ENCODE measurements around the gene AKAP7. TPM values are rescaled to one million over a fixed set of nuclear protein-coding genes. Genes with fewer than 3 reads are reported as not detected.

AKAP7 gene
- total and polyA plus RNA-seq, 2 experiments from 2014 or later: 9.1 to 11.9 TPM

- Histone ChIP-seq H3K9me3 (ENCODE audit: low read depth) (no peaks in the 10 kb centered on the region), H3K4me1 (ENCODE audit: low read depth) (peaks cover 25% of the 10 kb centered on the region), H3K27me3 (no peaks in the 10 kb centered on the region), H3K4me3 (peak overlapping the region; percentile 25), H3K27ac (no peak overlapping the region), H3K36me3 (no peaks in the 10 kb centered on the region)
- no peak for TF ChIP-seq CTCF (IDR thresholded peaks at IDR 0.05; ENCODE audit: low read depth, low read length)
- DNase-seq (ENCODE audit: low read depth in 1 of 2, low spot score in 1 of 2): peak; percentile 17 to 23
Measured at GRCh38 chr6:131251590-131252199, 116.4 kb downstream of the AKAP7 start.

GRCh38 chr6:131255434-131255833 is 120.2 kb downstream of the AKAP7 start:
- no peaks in the 10 kb centered on the region for H3K27me3 ChIP-seq

GRCh38 chr6:131255911-131256310 is 120.6 kb downstream of the AKAP7 start:
- Histone ChIP-seq H3K27ac (no peak overlapping the region), H3K4me1 (ENCODE audit: low read depth) (peaks cover 31% of the 10 kb centered on the region), H3K27me3 (no peaks in the 10 kb centered on the region), H3K4me3 (no peak overlapping the region), H3K9me3 (ENCODE audit: low read depth) (no peaks in the 10 kb centered on the region), H3K36me3 (no peaks in the 10 kb centered on the region)
- TF ChIP-seq CTCF (IDR thresholded peaks at IDR 0.05; ENCODE audit: low read depth, low read length): no peak
- DNase-seq (ENCODE audit: low read depth in 1 of 2, low spot score in 1 of 2): no peak

More at GRCh38 chr6:131255434-131255833, 120.2 kb downstream of the AKAP7 start:
- H3K36me3 ChIP-seq: no peaks in the 10 kb centered on the region
- H3K4me1 ChIP-seq (ENCODE audit: low read depth): peaks cover 34% of the 10 kb centered on the region
- H3K4me3 ChIP-seq: no peak overlapping the region
- DNase-seq (ENCODE audit: low read depth in 1 of 2, low spot score in 1 of 2): no peak
- no peaks in the 10 kb centered on the region for H3K9me3 ChIP-seq (ENCODE audit: low read depth)
- no peak overlapping the region for H3K27ac ChIP-seq
- no peak for TF ChIP-seq CTCF (IDR thresholded peaks at IDR 0.05; ENCODE audit: low read depth, low read length)

- Histone ChIP-seq H3K27ac (no peak overlapping the region), H3K4me1 (ENCODE audit: low read depth) (peaks cover 19% of the 10 kb centered on the region), H3K4me3 (no peak overlapping the region), H3K27me3 (no peaks in the 10 kb centered on the region), H3K9me3 (ENCODE audit: low read depth) (no peaks in the 10 kb centered on the region), H3K36me3 (no peaks in the 10 kb centered on the region)
- no peak for TF ChIP-seq CTCF (IDR thresholded peaks at IDR 0.05; ENCODE audit: low read depth, low read length)
- no peak for DNase-seq (ENCODE audit: low read depth in 1 of 2, low spot score in 1 of 2)
Measured at GRCh38 chr6:131257104-131257503, 121.8 kb downstream of the AKAP7 start.

- Histone ChIP-seq H3K27me3 (no peaks in the 10 kb centered on the region), H3K36me3 (no peaks in the 10 kb centered on the region), H3K4me1 (ENCODE audit: low read depth) (peaks cover 12% of the 10 kb centered on the region), H3K4me3 (no peak overlapping the region), H3K27ac (no peak overlapping the region), H3K9me3 (ENCODE audit: low read depth) (no peaks in the 10 kb centered on the region)
- no peak for TF ChIP-seq CTCF (IDR thresholded peaks at IDR 0.05; ENCODE audit: low read depth, low read length)
- no peak for DNase-seq (ENCODE audit: low read depth in 1 of 2, low spot score in 1 of 2)
Measured at GRCh38 chr6:131258010-131258652, 122.9 kb downstream of the AKAP7 start.
